NT2/D1 (cell line): ENCODE measurements around the gene ELK4.

Source experiments
- DNase-seq: peaks from one replicate; pipeline ENCODE4 v3.0.0-alpha.2; 2011; ENCODE audit warnings: low read depth, low spot score
- H3K27me3 ChIP-seq: 2 replicates; pipeline ENCODE4 v1.6.0; 2011; ENCODE audit warnings: mild to moderate bottlenecking; ENCODE audit not compliant: insufficient read length, insufficient read depth
- H3K36me3 ChIP-seq: 2 replicates; pipeline ENCODE4 v1.6.1; 2011; ENCODE audit warnings: mild to moderate bottlenecking, low read length, mixed read lengths; ENCODE audit not compliant: insufficient read depth, insufficient read length
- H3K4me1 ChIP-seq: 2 replicates; pipeline ENCODE4 v1.5.1; 2011; ENCODE audit not compliant: insufficient read depth, insufficient read length
- H3K4me3 ChIP-seq: 2 replicates; pipeline ENCODE4 v1.5.1; 2011; ENCODE audit warnings: low read depth; ENCODE audit not compliant: insufficient read length
- H3K9ac ChIP-seq: 2 replicates; pipeline ENCODE4 v1.6.0; 2011; ENCODE audit warnings: low read depth; ENCODE audit not compliant: insufficient read length
- H3K9me3 ChIP-seq: 2 replicates; pipeline ENCODE4 v1.5.1; 2011; ENCODE audit warnings: mild to moderate bottlenecking, low read length; ENCODE audit not compliant: insufficient read depth
- SUZ12 ChIP-seq: IDR thresholded peaks from 2 replicates; pipeline ENCODE4 v1.6.1; 2011; ENCODE audit not compliant: insufficient read length, insufficient read depth; ENCODE audit errors: extremely low read depth
- YY1 ChIP-seq: IDR thresholded peaks from 2 replicates; pipeline ENCODE4 v1.6.1; 2011; ENCODE audit not compliant: insufficient read length, insufficient read depth
- ZNF274 ChIP-seq: IDR thresholded peaks from 2 replicates; pipeline ENCODE4 v1.6.1; 2011; ENCODE audit warnings: mild to moderate bottlenecking, low read depth, low read length

The ELK4 gene

GRCh38 chr1:205619376-205619775 lies 12.4 kb downstream of the ELK4 start:
- peaks cover 79% of the 10 kb centered on the region for H3K36me3 ChIP-seq
- H3K27me3 ChIP-seq: no peaks in the 10 kb centered on the region
- no peaks in the 10 kb centered on the region for H3K9me3 ChIP-seq
- no peak overlapping the region for H3K4me3 ChIP-seq
- no peak overlapping the region for H3K9ac ChIP-seq
- no peak for TF ChIP-seq SUZ12
- no peak for TF ChIP-seq ZNF274
- no peak for TF ChIP-seq YY1
- no peak for DNase-seq
- no peaks in the 10 kb centered on the region for H3K4me1 ChIP-seq

- Histone ChIP-seq H3K9me3 (no peaks in the 10 kb centered on the region), H3K4me3 (no peak overlapping the region), H3K36me3 (peaks cover 88% of the 10 kb centered on the region), H3K27me3 (no peaks in the 10 kb centered on the region), H3K9ac (no peak overlapping the region), H3K4me1 (no peaks in the 10 kb centered on the region)
- DNase-seq: no peak
- TF ChIP-seq SUZ12: no peak
- TF ChIP-seq YY1: no peak
Observed at GRCh38 chr1:205616563-205617293, 15.1 kb downstream of the ELK4 start.

GRCh38 chr1:205615789-205616188 lies 16.0 kb downstream of the ELK4 start:
- no peak for DNase-seq
- Histone ChIP-seq H3K27me3 (no peaks in the 10 kb centered on the region), H3K9me3 (no peaks in the 10 kb centered on the region), H3K36me3 (peaks cover 86% of the 10 kb centered on the region), H3K4me3 (no peak overlapping the region), H3K4me1 (no peaks in the 10 kb centered on the region), H3K9ac (no peak overlapping the region)
- TF ChIP-seq SUZ12: no peak
- no peak for TF ChIP-seq ZNF274
- no peak for TF ChIP-seq YY1

DNA sequence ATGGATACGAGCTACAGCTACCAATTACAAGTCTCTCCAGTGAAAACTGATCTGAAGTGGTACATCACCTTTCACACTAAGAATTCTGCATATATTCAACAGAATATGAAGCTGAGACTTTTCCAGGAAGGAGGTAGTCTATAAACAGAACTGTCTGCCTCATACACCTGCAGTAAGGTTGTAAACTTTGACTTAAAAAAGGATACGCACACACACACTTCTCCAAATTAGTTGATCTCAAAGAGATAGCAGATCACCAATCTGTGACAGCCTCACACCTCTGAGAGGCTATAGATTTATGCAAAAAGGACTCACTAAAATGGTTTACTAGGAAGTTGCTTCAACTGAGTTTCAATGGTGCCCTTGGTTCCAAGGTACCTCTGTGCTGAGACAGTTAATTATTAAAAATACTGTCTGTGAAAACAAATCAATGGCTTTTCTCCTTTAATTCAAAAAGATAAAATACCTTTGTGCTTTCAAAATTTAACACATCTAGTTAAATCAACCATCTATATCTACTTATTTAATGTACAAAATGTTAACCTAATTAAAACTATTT lies 17.9 kb downstream of the ELK4 start:
- Histone ChIP-seq H3K9me3 (no peaks in the 10 kb centered on the region), H3K27me3 (no peaks in the 10 kb centered on the region), H3K4me1 (no peaks in the 10 kb centered on the region), H3K36me3 (peaks cover 69% of the 10 kb centered on the region), H3K9ac (no peak overlapping the region), H3K4me3 (no peak overlapping the region)
- TF ChIP-seq ZNF274 (no peak), SUZ12 (no peak), YY1 (no peak)
- no peak for DNase-seq

DNA sequence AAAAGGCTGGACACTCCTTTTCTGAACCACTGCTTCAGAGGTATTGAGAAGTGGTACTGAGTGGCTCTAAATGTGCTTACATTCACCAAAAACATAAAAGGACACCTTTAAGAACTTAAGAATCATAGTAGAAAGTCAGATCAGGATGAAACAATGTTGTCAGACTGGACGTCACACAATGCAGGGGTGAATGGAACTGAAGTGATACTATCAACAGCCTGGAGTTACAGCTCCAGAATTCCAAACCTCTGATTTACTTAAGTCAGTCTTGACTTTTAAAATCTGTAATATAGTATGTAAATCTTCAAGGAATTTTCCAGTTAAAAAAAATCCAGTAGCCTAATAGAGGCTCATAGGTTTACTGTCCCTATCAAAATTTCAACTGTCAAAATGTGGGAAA lies 19.3 kb downstream of the ELK4 start:
- Histone ChIP-seq H3K4me1 (no peaks in the 10 kb centered on the region), H3K4me3 (no peak overlapping the region), H3K9ac (no peak overlapping the region), H3K36me3 (peaks cover 59% of the 10 kb centered on the region), H3K27me3 (no peaks in the 10 kb centered on the region), H3K9me3 (no peaks in the 10 kb centered on the region)
- no peak for DNase-seq
- TF ChIP-seq YY1 (no peak), SUZ12 (no peak), ZNF274 (no peak)

DNA sequence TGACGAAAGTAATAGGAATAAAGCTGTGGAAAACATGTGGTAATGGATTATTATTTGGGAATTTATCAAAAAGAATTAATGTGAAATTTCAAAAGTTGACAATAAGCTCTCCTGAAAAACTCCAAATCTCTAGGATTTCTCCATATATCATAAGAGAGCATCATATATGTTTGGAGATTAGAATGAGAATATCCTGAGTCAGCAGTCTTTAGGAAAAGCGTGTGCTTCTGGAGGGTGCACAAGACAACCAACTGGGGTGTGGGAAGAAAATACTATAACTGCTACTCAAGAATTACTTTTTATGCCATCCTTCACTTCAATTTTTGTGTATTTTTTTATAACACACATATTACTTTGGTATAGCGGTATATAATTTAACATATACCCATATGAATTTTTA lies 19.7 kb downstream of the ELK4 start:
- DNase-seq: no peak
- no peaks in the 10 kb centered on the region for H3K4me1 ChIP-seq
- peaks cover 56% of the 10 kb centered on the region for H3K36me3 ChIP-seq

GRCh38 chr1:205610901-205611466 lies 20.8 kb downstream of the ELK4 start:
- H3K9me3 ChIP-seq: no peaks in the 10 kb centered on the region

More for the DNA sequence above, 19.7 kb downstream of the ELK4 start:
- TF ChIP-seq ZNF274 (no peak), YY1 (no peak), SUZ12 (no peak)
- H3K9ac ChIP-seq: no peak overlapping the region
- no peaks in the 10 kb centered on the region for H3K27me3 ChIP-seq
- no peaks in the 10 kb centered on the region for H3K9me3 ChIP-seq
- H3K4me3 ChIP-seq: no peak overlapping the region

More at GRCh38 chr1:205610901-205611466, 20.8 kb downstream of the ELK4 start:
- DNase-seq: no peak
- Histone ChIP-seq H3K4me1 (no peaks in the 10 kb centered on the region), H3K27me3 (no peaks in the 10 kb centered on the region), H3K4me3 (no peak overlapping the region), H3K36me3 (peaks cover 49% of the 10 kb centered on the region), H3K9ac (no peak overlapping the region)
- no peak for TF ChIP-seq SUZ12
- no peak for TF ChIP-seq ZNF274
- no peak for TF ChIP-seq YY1
